HG03135 (cell line): Measurements from ENCODE around the gene ELAC2.
"Not testable (repeated sequence)": the region's sequence is repeated elsewhere in the genome, so short reads cannot be mapped to it uniquely, and the experiment has no call there.

ENCODE experiments used
- ATAC-seq: cut with Tn5 transposase; IDR thresholded peaks from one replicate; pipeline ENCODE4 v1.9.1; 2021; ENCODE audit warnings: mild to moderate bottlenecking, moderate library complexity; ENCODE audit not compliant: unreplicated experiment

ELAC2 gene

DNA sequence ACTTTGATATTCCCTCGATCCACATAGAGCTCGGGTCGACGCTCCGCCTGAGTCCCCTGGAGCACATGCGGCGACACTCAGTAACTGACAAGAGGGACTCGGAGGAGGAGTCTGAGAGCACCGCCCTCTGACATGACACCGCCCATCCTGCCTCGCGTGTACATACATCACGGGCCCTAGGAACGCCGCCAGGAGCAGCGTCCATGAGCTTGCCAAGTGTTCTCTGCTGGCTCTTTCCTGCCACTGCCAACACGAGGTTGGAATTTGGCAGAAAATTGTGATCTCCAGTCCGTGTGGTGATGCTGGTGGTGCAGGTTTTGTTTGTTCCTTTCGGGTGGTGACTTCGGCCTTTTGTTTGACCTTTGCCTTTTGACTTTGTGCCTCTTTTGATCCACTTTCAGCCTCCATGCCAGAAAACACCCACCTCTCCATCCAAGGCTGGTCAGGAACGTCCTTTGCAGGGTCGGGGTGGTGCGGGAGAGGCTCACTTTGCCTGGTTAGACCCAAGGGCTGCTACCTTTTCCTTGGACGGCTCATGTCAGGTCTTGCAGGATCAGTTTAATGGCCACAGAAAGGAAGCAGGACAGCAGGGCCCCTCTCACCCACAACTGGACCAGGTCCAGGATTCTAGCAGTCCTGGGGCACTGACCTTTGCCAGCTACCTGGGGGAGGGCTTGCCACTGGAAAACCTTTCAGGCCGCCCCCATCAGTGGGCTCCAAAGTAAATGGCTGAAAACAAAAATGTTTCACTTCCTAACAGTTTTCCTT is 27.6 kb downstream of the ELAC2 start:
- no peak for ATAC-seq

DNA sequence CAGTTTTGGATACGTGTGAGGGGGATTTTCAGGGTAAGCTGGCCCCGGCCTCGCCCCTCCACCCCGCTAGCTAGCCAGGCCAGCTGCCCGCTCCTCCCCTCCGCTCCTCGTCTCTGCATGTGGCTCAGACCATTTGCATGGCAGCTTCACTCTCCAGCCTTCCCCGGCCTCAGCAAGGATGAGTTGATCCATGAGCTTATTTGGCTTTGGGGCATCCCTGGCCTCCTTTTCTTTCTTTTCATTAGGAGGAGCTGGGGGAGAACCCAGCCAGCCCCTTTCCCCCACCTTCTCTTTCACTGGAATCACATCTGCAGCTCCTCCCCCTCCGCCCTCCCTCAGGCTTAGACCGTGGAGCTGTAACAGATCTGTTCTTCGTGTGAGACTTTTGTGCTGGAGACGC is 30.7 kb downstream of the ELAC2 start:
- ATAC-seq = no peak

DNA sequence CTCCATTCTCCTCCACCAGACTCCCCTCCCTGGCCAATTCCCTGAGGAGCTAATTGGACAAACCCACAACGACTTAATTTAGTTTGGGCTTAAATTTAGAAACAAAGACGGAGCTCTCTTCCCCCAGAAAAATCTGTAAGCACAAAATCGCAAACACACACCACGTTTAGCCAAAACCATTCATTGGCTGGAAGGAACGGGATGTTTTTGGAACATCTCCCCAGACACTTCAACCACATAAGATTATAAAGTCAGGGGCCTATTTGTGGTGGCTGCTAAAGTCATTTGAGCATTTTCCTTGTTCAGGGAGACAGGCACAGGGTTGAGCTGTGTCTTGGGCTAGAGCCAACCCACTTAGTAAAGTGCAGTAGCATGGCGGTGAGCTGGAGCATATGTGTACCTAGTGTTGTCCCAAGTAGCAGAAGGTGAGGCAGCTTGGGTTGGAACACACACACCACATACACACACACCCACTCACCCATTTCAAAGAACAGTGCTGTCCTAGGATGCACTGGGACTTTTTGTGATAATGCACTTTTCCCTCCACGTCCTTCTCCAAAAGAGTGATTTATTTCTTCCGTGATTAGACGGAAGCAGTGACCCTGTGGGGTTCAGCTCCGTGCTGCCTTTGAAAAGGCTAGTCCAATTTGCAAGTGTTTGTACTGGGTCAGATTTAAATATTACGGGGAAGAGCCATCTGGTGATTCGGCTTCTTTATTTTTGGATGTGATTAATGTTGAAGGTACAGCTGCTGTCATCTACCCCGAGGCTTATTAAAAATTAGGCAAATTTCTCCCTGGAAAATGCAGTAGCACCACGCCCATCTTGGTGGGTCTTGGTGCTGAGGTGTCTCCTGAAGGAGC is 32.2 kb downstream of the ELAC2 start:
- no peak for ATAC-seq

DNA sequence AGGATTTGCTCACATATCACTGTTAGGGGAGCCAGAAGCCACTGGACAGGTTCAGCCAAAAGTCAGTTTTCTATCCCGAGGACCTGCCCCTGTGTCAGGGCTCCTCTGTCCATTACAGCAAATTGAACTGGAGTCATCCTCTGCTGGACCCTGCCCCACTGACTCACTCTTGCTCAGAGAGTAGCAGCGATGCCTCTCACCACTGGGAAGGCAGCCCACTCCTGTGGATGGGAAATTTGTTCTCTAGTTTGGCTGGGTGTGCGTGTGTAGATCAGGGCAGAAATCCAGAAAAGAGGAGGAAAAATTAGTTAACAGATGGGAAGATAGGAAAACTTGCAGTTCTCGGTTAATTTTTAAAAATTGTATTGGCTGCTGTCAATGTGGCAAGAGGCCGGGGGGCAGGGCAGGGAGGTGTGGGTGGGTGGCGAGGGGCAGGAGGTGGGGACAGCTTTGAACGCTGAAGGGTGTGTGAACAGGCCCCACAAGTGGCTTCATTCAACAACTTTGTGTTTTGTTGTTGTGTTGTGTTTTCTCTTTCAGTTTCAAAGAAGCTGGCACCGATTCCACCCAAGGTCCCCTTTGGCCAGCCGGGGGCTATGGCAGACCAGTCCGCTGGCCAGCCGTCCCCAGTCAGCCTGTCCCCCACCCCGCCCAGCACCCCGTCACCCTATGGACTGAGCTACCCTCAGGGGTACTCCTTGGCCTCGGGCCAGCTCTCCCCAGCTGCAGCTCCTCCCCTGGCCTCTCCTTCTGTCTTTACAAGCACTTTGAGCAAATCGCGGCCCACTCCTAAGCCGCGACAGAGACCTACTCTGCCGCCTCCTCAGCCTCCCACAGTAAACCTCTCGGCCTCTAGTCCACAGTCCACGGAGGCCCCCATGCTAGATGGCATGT is 33.6 kb downstream of the ELAC2 start:
- no peak for ATAC-seq

GRCh38 chr17:12982224-12982623 is 35.6 kb downstream of the ELAC2 start:
- ATAC-seq = no peak

DNA sequence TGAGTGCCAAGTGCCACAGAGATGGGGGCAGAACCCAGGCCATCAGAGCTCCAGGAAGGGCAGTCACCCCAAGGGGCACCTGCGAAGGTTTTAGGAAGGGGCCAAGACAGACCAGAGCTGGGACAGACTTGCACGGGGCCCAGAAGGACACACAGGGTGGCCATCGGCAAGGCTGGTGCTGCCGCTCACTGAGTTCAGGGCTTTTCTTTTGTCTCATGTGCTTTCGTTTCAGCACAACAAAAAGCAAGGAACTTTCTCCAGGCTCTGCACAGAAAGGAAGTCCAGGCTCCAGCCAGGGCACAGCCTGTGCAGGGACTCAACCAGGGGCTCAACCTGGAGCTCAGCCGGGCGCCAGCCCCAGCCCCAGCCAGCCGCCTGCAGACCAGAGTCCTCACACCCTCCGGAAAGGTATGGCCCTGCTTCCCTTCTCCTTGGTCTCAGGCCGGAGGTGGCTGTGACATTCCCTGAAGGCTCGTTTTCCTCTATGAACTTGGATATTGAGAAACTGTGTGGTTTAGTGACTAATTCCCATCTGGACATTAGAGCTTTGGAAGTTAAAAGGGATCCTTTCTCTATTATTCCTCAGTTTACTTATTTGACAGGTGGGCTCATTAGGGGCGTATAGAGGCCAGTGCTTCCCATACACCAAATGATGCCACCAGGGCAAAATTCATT is 37.9 kb downstream of the ELAC2 start:
- ATAC-seq = no peak

GRCh38 chr17:12979246-12979645 is 38.6 kb downstream of the ELAC2 start:
- no peak for ATAC-seq

- not testable (repeated sequence) for ATAC-seq
Observed at GRCh38 chr17:12978787-12979186, 39.0 kb downstream of the ELAC2 start.

GRCh38 chr17:12977008-12977751 is 40.6 kb downstream of the ELAC2 start:
- no peak for ATAC-seq

DNA sequence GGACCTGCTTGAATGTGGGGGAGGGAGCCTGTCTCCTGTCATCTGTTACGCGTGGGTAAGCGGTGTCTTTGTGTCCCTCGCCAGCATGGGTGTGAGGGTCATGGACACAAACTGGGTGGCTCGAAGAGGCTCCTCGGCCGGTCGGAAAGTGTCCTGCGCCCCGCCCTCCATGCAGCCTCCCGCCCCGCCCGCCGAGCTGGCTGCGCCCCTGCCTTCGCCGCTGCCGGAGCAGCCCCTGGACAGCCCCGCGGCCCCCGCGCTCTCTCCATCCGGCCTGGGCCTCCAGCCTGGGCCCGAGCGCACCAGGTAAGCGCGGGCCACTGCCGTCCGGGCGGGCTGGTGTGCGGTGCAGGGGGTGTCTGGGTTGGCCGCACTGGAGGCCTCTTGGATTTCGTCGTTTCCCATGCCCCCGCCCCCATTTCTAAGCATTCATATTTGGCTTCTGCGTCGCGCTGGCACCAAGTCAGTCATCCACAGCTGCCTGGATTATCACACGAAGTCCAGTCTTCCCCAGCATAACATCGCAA is 43.8 kb downstream of the ELAC2 start:
- no peak for ATAC-seq

DNA sequence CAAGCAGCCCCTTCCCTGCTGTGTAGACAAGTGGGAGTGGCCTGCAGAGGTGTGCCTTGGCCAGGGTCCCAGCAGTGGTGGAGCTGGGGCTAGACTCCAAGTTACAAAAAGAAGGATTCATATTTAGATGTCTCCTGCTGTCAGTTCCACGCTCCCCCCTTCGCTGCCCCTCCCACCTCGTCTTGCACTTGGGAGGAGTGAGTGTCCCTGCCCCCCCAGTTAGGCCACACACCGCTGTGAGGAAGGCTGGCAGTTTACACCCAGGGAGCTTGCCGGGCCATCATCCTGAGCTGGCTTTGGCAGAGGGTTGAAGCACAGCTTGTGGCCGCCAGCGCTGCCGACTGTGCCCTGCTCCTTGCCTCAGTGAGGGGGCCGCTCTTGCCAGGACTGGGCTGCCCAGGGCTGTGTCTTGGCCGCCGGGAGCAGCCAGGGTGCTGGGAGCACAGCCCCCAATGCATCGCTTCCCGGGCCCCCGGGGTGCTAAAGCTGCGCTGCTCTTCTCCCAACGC is 44.3 kb downstream of the ELAC2 start:
- no peak for ATAC-seq

GRCh38 chr17:12967962-12968361 is 49.9 kb downstream of the ELAC2 start:
- ATAC-seq = no peak

GRCh38 chr17:12966413-12966812 is 51.4 kb downstream of the ELAC2 start:
- no peak for ATAC-seq

- ATAC-seq = no peak
Observed at GRCh38 chr17:12965988-12966387, 51.8 kb downstream of the ELAC2 start.

DNA sequence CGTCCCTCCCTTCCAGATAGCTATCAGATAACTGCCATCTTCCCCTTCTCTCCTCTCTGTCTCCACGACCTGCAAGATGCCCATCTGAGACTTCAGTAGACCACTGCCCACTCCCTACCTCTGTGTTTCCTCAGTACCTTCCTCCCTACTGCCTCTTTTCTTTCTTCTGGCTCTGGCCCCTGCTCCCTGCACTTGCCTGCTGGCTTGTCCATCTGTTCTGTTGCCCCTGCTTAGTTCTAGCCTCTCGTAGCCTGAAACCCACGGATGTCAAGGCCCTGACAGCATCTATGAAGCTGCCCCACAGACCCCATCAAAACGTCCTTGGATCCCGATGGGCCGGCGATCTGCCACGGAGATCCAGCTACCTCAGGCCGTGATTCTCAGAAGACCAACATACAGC is 53.0 kb downstream of the ELAC2 start:
- ATAC-seq = no peak

GRCh38 chr17:12964162-12964561 is 53.7 kb downstream of the ELAC2 start:
- no peak for ATAC-seq

- ATAC-seq = no peak
Observed at GRCh38 chr17:12963505-12963904, 54.3 kb downstream of the ELAC2 start.

DNA sequence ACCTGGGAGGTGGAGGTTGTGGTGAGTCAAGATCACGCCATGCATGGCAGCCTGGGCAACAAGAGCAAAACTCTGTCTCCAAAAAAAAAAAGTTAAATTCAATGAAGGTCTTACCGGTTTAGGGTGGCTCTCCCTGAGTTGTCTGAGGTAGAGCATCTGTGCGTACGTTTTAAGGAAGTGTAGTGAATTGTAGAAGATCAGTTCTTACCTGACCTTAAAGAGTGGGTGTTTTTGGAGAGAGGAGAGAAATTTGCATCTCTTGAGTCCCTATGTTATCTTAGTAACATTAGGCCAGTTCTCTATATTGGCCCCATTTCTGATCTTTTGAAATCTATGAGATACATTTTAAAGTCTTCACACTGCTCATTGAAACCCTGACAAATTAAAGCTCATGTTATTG is 56.2 kb downstream of the ELAC2 start:
- ATAC-seq = no peak

GRCh38 chr17:12959441-12959840 is 58.4 kb downstream of the ELAC2 start:
- no peak for ATAC-seq
